HG03175 (cell line): Measurements from ENCODE around the gene LRCH4.
A peak's percentile ranks its signal among the peaks of the same experiment; 100 is the strongest.
"Not testable (repeated sequence)": the region's sequence is repeated elsewhere in the genome, so short reads cannot be mapped to it uniquely, and the experiment has no call there.

ENCODE experiments used
- ATAC-seq: cut with Tn5 transposase; IDR thresholded peaks from one replicate; pipeline ENCODE4 v1.9.1; 2021; ENCODE audit warnings: mild to moderate bottlenecking, moderate library complexity; ENCODE audit not compliant: unreplicated experiment

Gene LRCH4

DNA sequence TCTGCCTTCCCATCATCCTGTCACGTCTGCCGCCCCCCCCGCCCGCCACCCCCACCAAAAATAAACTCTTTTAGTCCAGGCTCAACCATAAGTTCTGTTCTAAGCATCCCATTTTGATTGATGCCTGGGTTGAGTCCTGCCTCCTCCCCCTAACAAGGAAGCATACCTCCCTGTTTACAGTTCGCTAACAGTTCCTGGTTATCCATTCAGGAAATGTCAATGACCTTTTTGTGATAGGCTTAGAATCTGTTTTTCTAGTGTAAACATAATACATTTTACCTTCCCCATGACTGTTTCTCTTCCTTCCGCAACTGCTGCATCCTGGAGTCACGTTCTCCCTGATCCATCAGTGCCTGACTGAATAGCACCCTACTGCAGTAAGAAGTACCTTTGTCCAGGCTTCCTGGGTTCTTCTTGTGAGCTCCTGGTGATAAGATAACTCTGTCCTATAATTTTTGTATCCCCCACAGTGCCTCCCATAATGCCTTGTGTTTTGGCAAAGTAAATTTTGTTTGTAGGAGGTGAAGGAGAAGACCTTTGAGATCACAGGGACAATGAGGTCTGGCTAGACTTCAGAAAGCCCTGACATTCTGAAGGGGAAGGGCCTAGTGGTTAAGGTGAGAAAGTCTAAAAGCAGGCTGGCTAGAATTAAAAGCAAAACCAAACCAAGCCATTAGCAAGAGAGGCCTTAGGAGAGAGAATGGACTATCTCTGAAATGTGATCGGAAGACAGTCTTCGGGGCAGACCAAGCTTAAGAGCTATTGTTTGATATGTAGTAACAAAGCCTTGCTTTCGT lies 39.6 kb downstream of the LRCH4 start:
- peak; percentile 58 for ATAC-seq

GRCh38 chr7:100545360-100546128 lies 40.4 kb downstream of the LRCH4 start:
- ATAC-seq, result peak; percentile 40

DNA sequence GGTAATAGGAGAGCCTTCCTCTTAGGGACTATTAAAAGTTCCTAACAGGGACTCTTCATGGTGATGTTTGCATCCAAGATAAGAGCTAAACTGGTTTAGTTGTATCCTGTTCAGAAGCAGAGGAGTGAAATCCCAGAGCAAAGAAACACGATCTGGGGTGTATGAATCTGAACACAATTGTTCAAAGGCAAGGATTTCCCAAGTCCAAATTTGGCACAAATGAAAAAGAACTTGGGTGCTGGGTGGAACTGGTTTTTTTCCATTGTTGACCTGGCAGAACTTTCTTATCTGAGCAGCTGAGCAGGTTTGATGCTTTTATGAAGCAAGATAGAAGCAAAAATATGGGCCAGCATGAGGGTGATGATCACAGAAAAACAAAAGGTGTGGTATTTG lies 41.0 kb downstream of the LRCH4 start:
- ATAC-seq, result no peak

- no peak for ATAC-seq
Observed at GRCh38 chr7:100544386-100544785, 41.5 kb downstream of the LRCH4 start.

GRCh38 chr7:100543586-100543985 lies 42.3 kb downstream of the LRCH4 start:
- ATAC-seq, result no peak

- not testable (repeated sequence) for ATAC-seq
Observed at GRCh38 chr7:100541309-100541708, 44.6 kb downstream of the LRCH4 start.

- no peak for ATAC-seq
Observed at GRCh38 chr7:100540073-100540723, 45.7 kb downstream of the LRCH4 start.

- ATAC-seq, result no peak
Observed at GRCh38 chr7:100539436-100540006, 46.4 kb downstream of the LRCH4 start.

- ATAC-seq, result peak; percentile 97
Observed at GRCh38 chr7:100538654-100539435, 47.1 kb downstream of the LRCH4 start, which contains the start of gene AGFG2. Gene AGFG2 (plus strand): TSS chr7:100539203. CDS start chr7:100539347, 144 bp downstream.

DNA sequence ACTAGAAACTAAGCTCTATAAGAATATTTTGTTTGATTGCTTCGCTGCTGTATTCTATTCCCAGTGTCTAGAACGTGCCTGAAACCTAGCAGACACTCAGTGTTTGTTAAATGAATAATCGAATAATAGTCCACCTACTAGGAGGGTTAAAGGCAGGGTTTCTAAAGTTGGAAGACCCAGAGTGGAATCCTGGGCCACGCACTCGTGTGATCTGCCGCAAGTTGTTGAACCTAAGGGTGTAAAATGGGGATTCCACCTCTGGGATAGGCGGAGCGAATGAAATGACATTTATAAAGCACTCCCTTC lies 47.6 kb downstream of the LRCH4 start:
- no peak for ATAC-seq

GRCh38 chr7:100536695-100537094 lies 49.2 kb downstream of the LRCH4 start:
- ATAC-seq, result not testable (repeated sequence)

- not testable (repeated sequence) for ATAC-seq
Observed at GRCh38 chr7:100535982-100536381, 49.9 kb downstream of the LRCH4 start.

DNA sequence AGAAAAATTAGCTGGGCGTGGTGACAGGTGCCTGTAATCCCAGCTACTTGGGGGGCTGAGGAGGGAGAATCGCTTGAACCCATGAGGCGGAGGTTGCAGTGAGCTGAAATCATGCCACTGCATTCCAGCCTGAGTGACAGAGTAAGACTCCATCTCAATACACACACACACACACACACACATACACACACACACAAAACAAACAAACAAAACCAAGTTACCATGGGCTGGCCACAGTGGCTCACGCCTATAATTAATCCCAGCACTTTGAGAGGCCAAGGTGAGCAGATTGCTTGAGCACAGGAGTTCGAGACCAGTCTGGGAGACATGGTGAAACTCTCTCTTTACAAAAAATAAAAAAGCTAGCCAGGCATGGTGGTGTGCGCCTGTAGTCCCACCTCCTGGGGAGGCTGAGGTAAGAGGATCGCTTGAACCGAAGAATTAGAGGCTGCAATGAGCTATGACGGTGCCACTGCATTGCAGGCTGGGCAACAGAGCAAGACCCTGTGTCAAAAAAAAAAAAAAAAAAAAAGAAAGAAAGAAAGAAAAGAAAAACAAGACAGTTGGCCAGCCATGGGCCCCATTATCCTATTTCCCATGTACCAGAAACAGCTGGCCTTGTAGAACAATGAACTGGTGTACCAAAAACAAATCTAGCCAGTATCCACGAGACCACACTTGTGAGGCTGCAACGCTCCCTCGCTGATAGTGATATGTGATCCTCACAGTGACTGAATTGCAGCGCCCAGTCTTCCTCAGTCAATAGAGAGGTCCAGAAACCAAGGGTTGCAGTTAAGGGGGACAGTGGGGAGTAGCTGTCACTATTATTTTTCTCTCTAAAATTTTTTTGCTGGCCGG lies 53.5 kb downstream of the LRCH4 start:
- ATAC-seq, result no peak

DNA sequence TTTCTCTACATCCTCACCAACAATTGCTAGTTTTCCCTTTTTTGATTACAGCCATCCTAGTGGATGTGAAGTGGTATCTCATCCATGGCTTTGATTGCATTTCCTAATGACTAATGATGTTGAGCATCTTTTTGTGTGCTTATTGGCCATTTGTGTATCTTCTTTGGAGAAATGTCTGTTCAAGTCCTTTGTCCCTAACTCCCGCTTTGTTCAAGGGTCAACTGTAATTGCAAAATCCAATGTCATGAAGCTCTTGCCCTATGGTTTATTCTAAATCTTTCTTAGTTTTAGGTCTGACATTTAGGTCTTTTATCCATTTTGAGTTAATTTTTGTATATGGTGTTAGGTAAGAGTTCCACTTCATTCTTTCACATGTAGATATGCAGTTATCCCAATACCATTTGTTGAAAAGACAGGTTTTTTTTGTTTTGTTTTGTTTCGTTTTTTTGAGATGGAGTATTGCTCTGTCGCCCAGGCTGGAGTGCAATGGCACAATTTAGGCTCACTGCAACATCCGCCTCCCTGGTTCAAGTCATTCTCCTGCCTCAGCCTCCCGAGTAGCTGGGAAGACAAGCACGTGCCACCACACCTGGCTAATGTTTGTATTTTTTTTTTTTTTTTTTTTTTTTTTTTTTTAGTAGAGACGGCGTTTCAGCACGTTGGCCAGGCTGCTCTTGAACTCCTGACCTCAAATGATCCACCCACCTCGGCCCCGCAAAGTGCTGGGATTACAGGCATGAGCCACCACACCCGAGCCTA lies 57.6 kb downstream of the LRCH4 start:
- ATAC-seq, result not testable (repeated sequence)
